GM15510 (cell line): ENCODE measurements around the gene CD3D.

Experiments used
- POLR2A ChIP-seq: IDR thresholded peaks from 3 replicates; pipeline ENCODE4 v1.6.1; 2011; ENCODE audit warnings: borderline replicate concordance; ENCODE audit not compliant: insufficient read length; ENCODE audit errors: extremely low read depth

The CD3D gene

GRCh38 chr11:118349475-118349874 lies 7.0 kb upstream of the CD3D start:
- no peak for TF ChIP-seq POLR2A

DNA sequence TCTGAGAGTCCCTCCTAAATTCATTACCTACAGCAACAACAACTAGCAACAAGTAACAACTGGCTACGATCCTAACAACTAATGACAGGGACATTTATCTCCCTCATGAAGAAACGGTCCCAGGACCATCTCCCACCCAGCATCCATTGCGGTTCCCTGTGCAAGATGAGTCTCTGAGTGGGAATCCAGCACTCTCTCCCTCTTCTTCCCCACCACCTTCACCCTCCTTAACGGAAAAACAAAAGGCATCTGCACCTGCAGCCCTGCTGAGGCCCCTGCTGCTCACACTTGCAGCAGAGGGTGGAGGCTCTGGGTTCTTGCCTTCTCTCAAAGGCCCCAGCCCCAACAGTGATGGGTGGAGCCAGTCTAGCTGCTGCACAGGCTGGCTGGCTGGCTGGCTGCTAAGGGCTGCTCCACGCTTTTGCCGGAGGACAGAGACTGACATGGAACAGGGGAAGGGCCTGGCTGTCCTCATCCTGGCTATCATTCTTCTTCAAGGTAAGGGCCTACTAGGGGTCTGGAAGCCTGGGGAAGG lies 1.5 kb upstream of the CD3D start, which contains the start of gene CD3G:
TSS of gene CD3G (plus strand) at position 364 of the 535 bp plus-strand sequence. CDS start at position 444, 80 bp downstream.
- TF ChIP-seq POLR2A = no peak

DNA sequence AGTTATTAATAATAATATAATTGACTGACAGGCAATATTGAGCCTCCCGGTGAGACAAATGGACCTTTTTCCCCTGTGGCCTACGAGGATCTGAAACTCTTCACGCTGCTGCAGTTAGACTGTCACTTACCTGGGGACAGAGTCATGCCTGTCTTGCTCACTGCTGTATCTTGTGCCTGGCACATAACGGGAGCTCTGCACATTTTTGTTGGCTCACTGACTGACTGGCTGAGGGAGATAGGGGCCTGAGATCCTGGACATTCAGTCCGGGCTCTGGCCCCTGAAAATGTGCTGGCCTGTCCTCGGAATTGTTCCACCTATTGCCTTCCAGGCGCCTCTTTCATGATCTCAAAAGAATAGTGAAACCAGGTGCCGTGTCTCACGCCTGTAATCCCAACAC lies 743 bp upstream of the CD3D start:
- TF ChIP-seq POLR2A = no peak

GRCh38 chr11:118341815-118342489 lies 553 bp downstream of the CD3D start:
- no peak for TF ChIP-seq POLR2A

DNA sequence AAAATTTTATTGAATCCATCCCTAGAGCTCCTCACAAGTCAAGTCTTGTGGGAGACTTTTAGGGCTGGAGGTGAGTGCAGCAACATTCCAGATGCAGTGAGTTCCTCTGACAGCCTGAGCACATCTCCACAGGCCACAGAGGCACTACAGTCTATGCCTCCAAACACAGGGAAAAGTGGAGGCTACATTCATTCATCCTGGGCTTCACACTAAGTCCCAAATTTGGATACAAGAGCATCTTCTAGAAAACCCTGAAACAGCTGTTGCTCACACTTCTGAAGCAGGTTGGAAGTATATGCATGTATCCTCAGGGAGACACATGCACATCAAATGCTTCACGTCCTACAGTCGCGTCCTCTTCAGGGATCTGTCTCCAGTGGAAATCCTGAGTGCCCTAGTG lies 1.2 kb downstream of the CD3D start:
- TF ChIP-seq POLR2A = no peak

DNA sequence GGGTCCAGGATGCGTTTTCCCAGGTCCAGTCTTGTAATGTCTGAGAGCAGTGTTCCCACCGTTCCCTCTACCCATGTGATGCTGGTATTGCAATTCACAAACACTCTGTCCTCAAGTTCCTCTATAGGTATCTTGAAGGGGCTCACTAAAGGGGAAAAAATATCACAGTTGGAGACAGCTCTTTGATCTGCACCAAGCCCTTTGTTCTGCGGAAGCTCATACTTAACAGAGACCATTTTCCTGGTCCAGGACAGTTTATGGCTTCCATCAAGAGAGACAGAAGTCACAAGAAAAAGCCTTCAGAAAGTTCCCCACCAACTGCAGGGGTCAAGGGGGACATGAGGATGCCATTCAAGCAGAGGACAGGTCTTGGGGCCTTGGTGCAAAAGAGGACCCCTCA lies 2.1 kb downstream of the CD3D start:
- TF ChIP-seq POLR2A = no peak

DNA sequence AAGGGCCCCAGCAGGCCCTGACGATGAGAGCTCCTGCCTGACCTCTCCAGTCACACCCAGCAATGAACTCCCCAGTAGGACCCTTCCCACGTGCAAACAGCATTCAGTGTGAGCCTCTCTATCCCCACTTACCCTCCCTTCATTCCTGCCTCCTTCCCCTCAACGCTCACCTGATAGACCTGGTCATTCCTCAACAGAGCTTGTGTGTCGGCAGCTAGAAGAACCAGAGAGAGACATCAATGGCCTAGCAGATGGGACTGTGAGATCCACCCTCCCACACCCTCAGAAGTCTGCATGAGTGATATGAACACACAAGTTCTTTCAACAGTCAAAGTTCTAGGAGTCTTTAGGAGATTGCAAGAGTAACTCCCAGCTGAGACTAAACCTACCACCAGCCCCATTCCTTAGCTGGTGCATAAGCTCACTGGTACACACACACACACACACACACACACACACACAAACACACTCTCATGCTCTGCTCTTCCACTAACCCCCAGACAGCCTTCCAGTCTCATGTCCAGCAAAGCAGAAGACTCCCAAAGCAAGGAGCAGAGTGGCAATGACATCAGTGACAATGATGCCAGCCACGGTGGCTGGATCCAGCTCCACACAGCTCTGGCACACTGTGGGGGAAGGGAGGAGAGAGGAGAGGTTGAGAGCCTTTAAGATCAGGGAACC lies 3.1 kb downstream of the CD3D start:
- TF ChIP-seq POLR2A = no peak

DNA sequence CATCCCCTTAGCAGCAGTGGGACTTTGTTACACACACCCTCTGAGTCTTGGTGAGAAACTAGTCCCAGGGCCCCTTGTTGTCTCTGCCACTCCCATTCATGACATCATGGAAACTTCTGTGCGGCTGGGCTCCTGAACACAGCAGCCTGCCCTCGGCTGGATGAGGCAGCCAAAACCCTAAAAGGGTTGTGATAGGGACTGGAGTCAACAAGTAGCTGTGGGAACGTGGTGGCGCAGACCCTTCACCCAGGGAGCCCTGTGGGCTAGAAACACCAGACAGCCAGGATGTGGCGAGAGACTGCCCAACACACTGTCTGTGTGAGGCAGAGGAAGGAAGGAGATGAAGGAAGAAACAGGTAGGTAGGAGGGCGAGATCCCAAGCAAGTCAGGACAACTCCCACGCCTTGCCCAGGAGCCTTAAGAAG lies 3.9 kb downstream of the CD3D start:
- TF ChIP-seq POLR2A = no peak

- TF ChIP-seq POLR2A = no peak
Measured at GRCh38 chr11:118334745-118335144, 7.8 kb downstream of the CD3D start.

GRCh38 chr11:118328745-118329144 lies 13.8 kb downstream of the CD3D start:
- no peak for TF ChIP-seq POLR2A

- no peak for TF ChIP-seq POLR2A
Measured at GRCh38 chr11:118325283-118325682, 17.2 kb downstream of the CD3D start.

DNA sequence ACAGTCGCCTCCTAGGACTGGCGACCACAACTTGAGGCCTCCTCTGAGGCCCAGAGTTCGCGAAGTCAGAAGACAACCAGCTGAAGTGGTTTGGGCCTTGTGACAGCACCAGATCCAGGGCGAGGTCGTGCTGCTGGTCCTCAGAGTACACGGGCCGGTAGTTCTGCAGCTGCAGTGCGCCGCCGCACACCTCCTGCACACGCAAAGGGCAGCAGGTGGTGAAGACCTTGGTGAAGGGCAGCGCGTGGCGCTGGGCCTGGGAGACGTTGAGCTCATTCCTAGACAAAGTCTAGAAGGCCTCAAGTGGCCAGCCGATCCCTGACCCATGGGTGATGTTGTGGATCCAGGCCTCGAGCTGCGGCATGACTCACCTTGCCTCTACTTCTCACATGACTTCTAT lies 19.8 kb downstream of the CD3D start:
- no peak for TF ChIP-seq POLR2A

- no peak for TF ChIP-seq POLR2A
Measured at GRCh38 chr11:118321386-118322082, 21.0 kb downstream of the CD3D start.

DNA sequence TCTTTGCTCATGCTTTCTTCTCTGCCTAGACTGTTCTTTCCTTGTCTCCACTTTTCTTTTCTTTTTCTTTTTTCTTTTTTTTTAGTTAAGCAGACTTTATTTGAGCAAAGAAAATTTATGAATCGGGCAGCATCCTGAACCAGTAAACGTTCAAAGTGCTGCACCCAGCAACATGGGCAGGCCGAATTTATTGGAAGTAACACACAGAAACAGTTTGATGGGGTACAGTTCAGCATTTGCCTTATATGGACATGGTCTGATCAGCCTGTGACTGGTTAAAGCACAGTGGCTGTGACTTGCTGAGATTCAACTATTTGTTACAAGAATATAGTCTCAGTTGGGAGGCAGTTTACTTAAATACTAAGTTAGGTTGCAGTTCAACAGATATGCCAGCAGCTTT lies 22.0 kb downstream of the CD3D start:
- no peak for TF ChIP-seq POLR2A

GRCh38 chr11:118319337-118319707 lies 23.2 kb downstream of the CD3D start:
- TF ChIP-seq POLR2A = no peak
